HG03097 (cell line): Measurements from ENCODE around the gene RGS3.

ENCODE experiments used
- ATAC-seq: cut with Tn5 transposase; IDR thresholded peaks from one replicate; pipeline ENCODE4 v1.9.1; 2021; ENCODE audit not compliant: unreplicated experiment, low FRiP score

RGS3 gene

GRCh38 chr9:113614843-113615648 lies 151.5 kb downstream of the RGS3 start:
- no peak for ATAC-seq

GRCh38 chr9:113616116-113616515 lies 152.6 kb downstream of the RGS3 start:
- no peak for ATAC-seq

- ATAC-seq = no peak
Measured at GRCh38 chr9:113616621-113617496, 153.3 kb downstream of the RGS3 start.

GRCh38 chr9:113617550-113617949 lies 154.0 kb downstream of the RGS3 start:
- no peak for ATAC-seq

- no peak for ATAC-seq
Measured at GRCh38 chr9:113618836-113619490, 155.4 kb downstream of the RGS3 start.

GRCh38 chr9:113619491-113620376 lies 156.2 kb downstream of the RGS3 start:
- no peak for ATAC-seq

- no peak for ATAC-seq
Measured at GRCh38 chr9:113620377-113621161, 157.0 kb downstream of the RGS3 start.

GRCh38 chr9:113621309-113621791 lies 157.8 kb downstream of the RGS3 start:
- no peak for ATAC-seq

- ATAC-seq = no peak
Measured at GRCh38 chr9:113621980-113622379, 158.5 kb downstream of the RGS3 start.

- no peak for ATAC-seq
Measured at GRCh38 chr9:113622600-113623400, 159.3 kb downstream of the RGS3 start.

- no peak for ATAC-seq
Measured at GRCh38 chr9:113623851-113624485, 160.4 kb downstream of the RGS3 start.

- no peak for ATAC-seq
Measured at GRCh38 chr9:113624721-113625120, 161.2 kb downstream of the RGS3 start.

GRCh38 chr9:113625486-113625885 lies 162.0 kb downstream of the RGS3 start:
- ATAC-seq = no peak

- ATAC-seq = no peak
Measured at GRCh38 chr9:113626735-113627495, 163.4 kb downstream of the RGS3 start.

GRCh38 chr9:113628621-113629020 lies 165.1 kb downstream of the RGS3 start:
- ATAC-seq = no peak

GRCh38 chr9:113630386-113631136 lies 167.0 kb downstream of the RGS3 start:
- no peak for ATAC-seq
